GM03348 (cell line): ENCODE data around the gene LIMA1.

Source experiments
- DNase-seq: peaks from one replicate; pipeline ENCODE4 v3.0.0; 2012; ENCODE audit warnings: low spot score

The LIMA1 gene

DNA sequence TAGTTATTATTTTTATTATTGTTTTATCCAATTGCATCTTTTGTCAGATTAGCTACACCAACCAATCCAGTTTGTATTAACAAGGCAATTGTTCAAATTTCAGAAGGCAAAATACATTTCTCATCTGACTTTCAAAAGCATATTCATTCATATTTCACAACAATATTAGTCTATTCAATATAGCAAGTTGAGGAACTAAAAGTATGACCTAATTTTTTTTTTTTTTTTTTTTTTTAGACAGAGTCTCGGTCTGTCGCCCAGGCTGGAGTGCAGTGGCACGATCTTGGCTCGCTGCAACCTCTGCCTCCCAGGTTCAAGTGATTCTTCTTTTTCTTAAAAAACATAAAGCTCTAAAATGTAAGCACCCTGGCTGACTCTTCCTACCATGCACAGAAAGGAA is 154.0 kb downstream of the LIMA1 start:
- no peak for DNase-seq

DNA sequence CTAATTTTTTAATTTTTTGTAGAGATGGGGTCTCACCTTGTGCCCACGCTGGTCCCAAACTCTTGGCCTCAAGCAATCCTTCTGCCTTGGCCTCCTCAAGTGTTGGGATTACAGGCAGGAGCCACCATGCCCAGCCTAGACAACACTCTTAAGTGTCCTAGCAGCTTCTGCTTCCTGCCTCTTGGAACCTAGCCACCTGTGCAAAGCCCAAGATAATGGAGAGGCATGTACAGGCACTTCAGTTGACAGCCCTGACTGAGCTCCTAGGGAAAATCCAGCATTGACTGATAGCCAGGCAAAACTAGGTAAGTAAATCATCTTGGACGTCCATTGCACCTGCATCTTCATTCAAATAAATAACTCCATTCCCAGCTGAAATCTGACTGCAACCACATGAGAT is 155.8 kb downstream of the LIMA1 start:
- DNase-seq: no peak
